SK-MEL-5 (cell line): ENCODE results near the gene AACS. TPM values are rescaled to one million over a fixed set of nuclear protein-coding genes. Genes with fewer than 3 reads are reported as not detected.
A peak's percentile ranks its signal among the peaks of the same experiment; 100 is the strongest.
"Not testable (repeated sequence)": the region's sequence is repeated elsewhere in the genome, so short reads cannot be mapped to it uniquely, and the experiment has no call there.

Experiments
- DNase-seq: peaks from one replicate; pipeline ENCODE4 v3.0.0-alpha.2; 2016; ENCODE audit warnings: low read depth, low spot score
- in situ Hi-C: cut with HindIII; loops from 2 replicates; pipeline ENCODE4 v1.10.0; 2016; ENCODE audit warnings: low sequenced_read_pairs, high pct_unique_total_duplicates, low pct_unique_long_range_greater_than_20kb
- polyA plus RNA-seq, 2 experiments: library from polyadenylated mRNA; depleted of rRNA; stranded (reverse); fragments of >200 nt; gene quantifications; 2 replicates each; pipeline ENCODE4 v1.2.3, GENCODE V29; 2015
- total RNA-seq: library from RNA; depleted of rRNA; stranded (reverse); fragments of >200 nt; shearing (Covaris generic); gene quantifications from 2 replicates; pipeline ENCODE4 v1.2.3, GENCODE V29; 2014; rRNA removed

The AACS gene
- 13.0 and 13.8 TPM in 2 replicates for total RNA-seq
- polyA plus RNA-seq (2015; cell fraction: cytosol; rRNA removed) = 15.4 and 26.6 TPM in 2 replicates
- polyA plus RNA-seq (2015; cell fraction: nucleus; rRNA removed) = 18.4 and 18.9 TPM in 2 replicates

GRCh38 chr12:125065021-125065918 lies at the start of gene AACS:
Gene AACS (plus strand): TSS chr12:125065435. CDS start chr12:125065585, 150 bp downstream.
- DNase-seq = peak; percentile 64
- in situ Hi-C loops = no loop called here

GRCh38 chr12:125015680-125016310 lies 49.4 kb upstream of the AACS start:
- DNase-seq = peak; percentile 19
- in situ Hi-C loops = no loop called here

- in situ Hi-C loops = no loop called here
- DNase-seq = no peak
These were observed 47.4 kb upstream of the AACS start for GRCh38 chr12:125017801-125018200.

- in situ Hi-C loops = no loop called here
- DNase-seq = no peak
These were observed 46.9 kb upstream of the AACS start for GRCh38 chr12:125018356-125018755.

DNA sequence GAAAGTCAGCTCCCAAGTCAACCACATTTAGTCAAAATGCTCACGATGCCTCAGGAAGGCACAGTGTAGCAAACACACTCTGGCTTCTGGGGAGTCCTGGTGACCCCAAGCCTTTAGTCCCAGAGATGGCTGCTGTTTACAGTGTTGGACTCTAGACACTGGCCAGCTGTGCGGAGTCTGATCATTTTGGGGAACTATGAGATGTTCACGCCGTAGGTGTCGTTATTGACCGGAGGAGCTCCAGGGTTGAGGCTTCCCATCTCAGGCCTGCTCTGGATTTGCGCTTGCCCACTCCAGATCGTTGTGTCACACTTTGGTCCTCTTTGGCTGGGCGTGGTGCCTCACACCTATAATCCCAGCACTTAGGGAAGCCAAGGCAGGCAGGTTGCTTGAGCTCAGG lies 44.1 kb upstream of the AACS start:
- no peak for DNase-seq
- in situ Hi-C loops = no loop called here

- in situ Hi-C loops = no loop called here
- DNase-seq = no peak
These were observed 43.5 kb upstream of the AACS start for GRCh38 chr12:125021771-125022170.

DNA sequence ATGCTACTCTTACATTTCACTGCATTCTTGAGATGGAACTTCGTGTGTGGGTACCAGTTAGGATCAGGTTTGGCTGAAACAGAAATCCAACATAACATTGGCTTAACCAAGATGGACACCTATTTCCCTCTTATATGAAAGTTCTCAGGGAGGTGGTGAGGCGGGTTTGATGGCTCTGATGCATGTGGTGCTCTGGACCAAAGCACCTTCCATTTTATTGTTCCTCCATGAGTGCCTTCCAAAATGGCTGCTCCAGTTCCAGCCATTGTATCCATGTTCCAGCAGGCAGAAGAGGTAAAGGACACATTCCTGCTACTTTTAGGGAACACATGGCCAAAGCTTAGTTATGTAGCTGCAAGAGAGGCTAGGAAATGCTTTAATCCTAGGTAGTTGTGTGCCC lies 42.2 kb upstream of the AACS start:
- in situ Hi-C loops = no loop called here
- no peak for DNase-seq

GRCh38 chr12:125024949-125025563 lies 40.2 kb upstream of the AACS start:
- no peak for DNase-seq
- in situ Hi-C loops = no loop called here

- DNase-seq = no peak
- in situ Hi-C loops = no loop called here
These were observed 39.5 kb upstream of the AACS start for GRCh38 chr12:125025606-125026235.

DNA sequence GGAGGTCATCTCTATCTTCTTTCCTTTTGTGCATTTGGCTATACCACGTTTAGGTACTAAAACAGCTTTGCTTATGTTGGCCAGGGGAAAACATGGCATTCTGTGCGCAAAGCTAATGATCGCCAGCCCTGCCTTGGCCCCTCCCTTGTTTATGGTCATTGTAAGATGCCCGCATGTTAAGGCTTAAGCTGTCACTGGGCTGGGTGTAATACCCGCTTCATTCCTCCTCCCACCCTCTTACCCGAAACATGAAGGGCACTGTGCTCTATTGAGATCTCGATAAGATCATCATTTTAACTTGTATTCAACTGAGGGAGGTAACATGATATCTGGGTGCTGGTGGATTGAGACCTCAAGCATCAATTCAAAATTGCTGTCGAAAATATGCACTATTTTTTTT lies 37.1 kb upstream of the AACS start:
- in situ Hi-C loops = no loop called here
- DNase-seq = no peak

GRCh38 chr12:125029761-125030358 lies 35.4 kb upstream of the AACS start:
- no peak for DNase-seq

DNA sequence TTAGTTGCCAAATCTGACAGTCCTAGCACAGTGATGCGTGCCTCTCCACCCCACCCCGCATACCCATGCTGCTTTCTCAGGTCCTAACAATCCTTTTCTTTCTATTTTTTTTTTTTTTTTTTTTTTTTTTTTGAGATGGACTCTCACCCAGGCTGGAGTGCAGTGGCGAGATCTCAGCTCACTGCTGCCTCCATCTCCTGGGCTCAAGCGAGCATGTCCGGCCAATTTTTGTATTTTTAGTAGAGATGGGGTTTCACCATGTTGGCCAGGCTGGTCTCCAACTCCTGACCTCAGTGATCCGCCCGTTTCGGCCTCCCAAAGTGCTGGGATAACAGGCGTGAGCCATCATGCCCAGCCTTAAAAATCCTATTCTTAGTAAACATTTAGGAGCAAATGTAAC lies 33.8 kb upstream of the AACS start:
- in situ Hi-C loops = not testable (repeated sequence)
- peak; percentile 9 for DNase-seq

More at GRCh38 chr12:125029761-125030358, 35.4 kb upstream of the AACS start:
- in situ Hi-C loops = no loop called here

DNA sequence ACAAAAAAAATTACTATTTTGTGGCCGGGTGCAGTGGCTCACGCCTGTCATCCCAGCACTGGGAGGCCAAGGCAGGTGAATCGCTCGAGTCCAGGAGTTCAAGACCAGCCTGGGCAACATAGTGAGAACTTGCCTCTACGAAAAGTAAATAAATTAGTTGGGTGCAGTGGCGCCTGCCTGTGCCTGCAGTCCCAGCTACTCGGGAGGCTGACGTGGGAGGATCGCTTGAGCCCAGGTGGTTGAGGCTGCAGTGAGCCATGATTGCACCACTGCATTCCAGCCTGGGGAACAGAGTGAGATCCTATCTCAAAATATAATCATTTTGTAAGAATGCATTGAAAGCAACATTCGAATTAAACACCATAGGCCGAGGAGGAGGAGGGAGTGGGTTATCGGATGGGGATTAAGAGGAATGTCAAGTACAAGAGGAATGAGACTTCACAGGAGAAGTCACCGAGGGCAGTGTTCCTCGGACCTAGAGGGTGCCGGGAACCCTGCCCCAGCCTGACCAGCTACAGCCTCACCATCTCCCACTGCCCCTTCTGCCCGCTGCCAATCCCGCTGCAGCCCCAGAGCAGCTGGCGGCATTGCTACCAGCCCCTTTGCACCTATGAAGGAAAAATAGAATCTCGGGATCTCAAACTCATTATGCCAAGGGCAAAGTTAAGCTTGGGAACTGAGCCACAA lies 32.6 kb upstream of the AACS start:
- in situ Hi-C loops = no loop called here

GRCh38 chr12:125033288-125033687 lies 31.9 kb upstream of the AACS start:
- no peak for DNase-seq
- in situ Hi-C loops = no loop called here

More for the DNA sequence above, 32.6 kb upstream of the AACS start:
- DNase-seq = no peak

- in situ Hi-C loops = no loop called here
- DNase-seq = peak; percentile 48
These were observed 26.1 kb upstream of the AACS start for GRCh38 chr12:125038976-125039625.

DNA sequence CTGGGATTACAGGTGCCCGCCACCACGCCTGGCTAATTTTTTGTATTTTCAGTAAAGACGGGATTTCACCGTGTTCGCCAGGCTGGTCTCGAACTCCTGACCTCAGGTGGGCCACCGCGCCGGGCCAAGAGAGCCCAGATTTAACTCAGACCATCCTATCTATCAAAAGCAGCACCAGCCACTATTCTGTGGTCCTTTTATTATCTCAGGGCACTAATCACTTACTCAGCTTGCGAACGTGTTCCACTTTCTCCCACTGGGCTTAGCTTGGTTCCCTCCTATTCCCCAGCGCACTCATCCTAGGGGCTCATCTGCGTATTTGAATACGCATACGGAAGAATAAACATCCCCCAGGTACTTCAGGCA lies 16.2 kb upstream of the AACS start:
- in situ Hi-C loops = no loop called here
- no peak for DNase-seq

DNA sequence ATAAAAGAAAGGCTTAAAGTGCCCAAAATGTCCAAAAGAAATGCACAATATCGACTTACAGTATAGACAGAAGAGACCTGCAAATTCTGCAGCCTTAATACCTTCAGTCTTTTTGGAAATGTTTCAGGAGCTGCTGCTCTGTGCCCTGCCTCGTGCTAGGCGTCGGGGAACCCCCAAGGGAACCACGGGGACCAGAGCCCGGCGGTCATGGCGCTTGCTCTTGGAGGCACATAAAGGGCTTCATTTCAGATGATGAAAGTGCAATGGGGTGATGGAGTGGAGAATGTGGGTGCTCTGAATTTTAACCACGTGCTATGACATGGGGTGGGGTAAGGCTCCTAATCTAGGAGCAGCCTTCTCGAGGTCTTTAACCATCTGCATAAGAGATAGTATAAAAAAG lies 14.8 kb upstream of the AACS start:
- in situ Hi-C loops = no loop called here
- DNase-seq = no peak
